PFSK-1 (cell line): ENCODE measurements around the gene CLCN7.
A peak's percentile ranks its signal among the peaks of the same experiment; 100 is the strongest.

Experiments
- FOXP2 ChIP-seq: optimal IDR thresholded peaks from 2 replicates; pipeline ENCODE3; 2011; ENCODE audit warnings: borderline replicate concordance, control low read depth, inconsistent platforms; ENCODE audit not compliant: insufficient read depth; ENCODE audit errors: extremely low read length, extremely low read depth
- POLR2AphosphoS5 ChIP-seq: IDR thresholded peaks from 2 replicates; pipeline ENCODE4 v1.6.1; 2012; ENCODE audit warnings: low read depth, mild to moderate bottlenecking, control low read depth, low read length, moderate library complexity
- REST ChIP-seq, 2 experiments: IDR thresholded peaks; 2 replicates each; pipeline versions ENCODE4 v1.6.1 to v1.8.0; 2011 to 2012; ENCODE audit warnings: low read depth in 2 of 2, low read length in 2 of 2, control low read depth in 1 of 2, inconsistent platforms in 1 of 2, mild to moderate bottlenecking in 1 of 2, moderate library complexity in 1 of 2; ENCODE audit not compliant: insufficient read depth in 1 of 2
- SIN3A ChIP-seq: IDR thresholded peaks from 2 replicates; pipeline ENCODE4 v1.6.1; 2012; ENCODE audit warnings: mild to moderate bottlenecking, low read length, moderate library complexity, borderline replicate concordance; ENCODE audit not compliant: insufficient read depth
- TAF1 ChIP-seq: IDR thresholded peaks from 2 replicates; pipeline ENCODE4 v1.6.1; 2012; ENCODE audit warnings: low read length, control low read depth, borderline replicate concordance; ENCODE audit not compliant: insufficient read depth

The CLCN7 gene

DNA sequence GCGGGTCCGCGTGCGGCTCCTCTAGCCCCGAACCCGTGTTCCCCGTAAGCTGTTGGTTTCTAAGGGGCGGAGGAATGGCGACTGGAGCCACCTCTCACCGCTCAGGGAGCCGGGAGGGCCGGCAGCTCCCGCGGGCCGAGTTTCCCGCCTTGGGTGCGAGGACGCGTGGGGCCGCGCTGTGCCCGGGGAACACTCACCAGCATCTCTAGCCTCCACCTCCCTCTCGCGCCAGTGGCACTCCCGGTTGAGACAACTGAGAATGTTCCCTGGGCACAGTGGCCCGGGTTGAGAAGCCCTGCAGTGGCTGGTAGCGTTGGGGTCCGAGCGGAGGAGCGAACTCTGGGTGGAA lies 18.9 kb upstream of the CLCN7 start:
- TF ChIP-seq REST (IDR thresholded peaks at IDR 0.05; ENCODE audit: insufficient read depth in 1 of 2, low read depth in 2 of 2, low read length in 2 of 2) (no peak), POLR2AphosphoS5 (no peak), FOXP2 (no peak), SIN3A (no peak), TAF1 (no peak)

DNA sequence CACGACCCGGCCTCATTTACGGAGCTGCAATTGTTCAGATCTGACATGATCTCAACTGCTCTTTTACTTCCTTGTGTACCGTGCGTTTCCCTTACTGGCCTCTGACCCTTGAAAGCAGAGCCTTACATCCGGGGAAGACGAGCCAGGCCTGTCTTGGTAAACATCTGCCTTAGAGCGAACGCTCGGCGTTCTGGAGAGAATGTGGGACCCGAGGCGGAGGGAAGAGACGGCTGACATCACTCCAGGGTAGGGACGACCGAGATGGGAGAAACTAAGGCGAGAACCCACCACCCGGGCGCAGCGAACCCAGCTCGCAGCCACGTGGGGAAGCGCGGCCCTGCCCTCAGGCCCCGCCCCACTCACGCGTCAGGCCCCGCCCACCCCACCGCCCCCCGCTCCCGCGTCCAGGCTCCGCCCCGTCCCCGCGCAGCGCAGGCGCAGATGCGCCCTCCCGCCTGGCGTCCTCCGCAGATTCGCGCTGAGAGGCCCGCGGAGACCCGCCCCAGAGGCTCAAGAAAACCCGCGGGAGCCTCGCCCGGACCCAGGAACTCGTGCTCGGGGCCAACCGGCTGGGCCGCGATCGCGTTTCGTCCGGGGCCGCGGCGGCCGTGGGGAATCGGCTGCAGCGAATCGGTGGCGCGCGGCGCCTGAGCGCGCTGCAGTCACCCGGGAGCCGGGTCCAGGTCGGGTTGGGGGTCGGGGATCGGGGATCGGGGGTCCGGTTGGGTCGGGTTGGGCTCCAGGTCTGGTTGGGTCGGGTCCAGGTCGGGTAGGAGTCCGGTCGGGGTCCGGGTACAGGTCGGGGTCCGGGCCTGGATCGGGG lies 18.3 kb upstream of the CLCN7 start, which contains the start of gene TELO2:
TELO2 (plus strand) TSS at position 438 of the 823 bp plus-strand sequence. CDS start 922 bp downstream, outside the sequence.
- TF ChIP-seq TAF1: peak; percentile 51
- peak; percentile 53 for TF ChIP-seq POLR2AphosphoS5
- no peak for TF ChIP-seq REST (IDR thresholded peaks at IDR 0.05; ENCODE audit: insufficient read depth in 1 of 2, low read depth in 2 of 2, low read length in 2 of 2)
- peak; percentile 26 for TF ChIP-seq FOXP2
- TF ChIP-seq SIN3A: peak; percentile 34; the same call in 1 of the 2 replicates

DNA sequence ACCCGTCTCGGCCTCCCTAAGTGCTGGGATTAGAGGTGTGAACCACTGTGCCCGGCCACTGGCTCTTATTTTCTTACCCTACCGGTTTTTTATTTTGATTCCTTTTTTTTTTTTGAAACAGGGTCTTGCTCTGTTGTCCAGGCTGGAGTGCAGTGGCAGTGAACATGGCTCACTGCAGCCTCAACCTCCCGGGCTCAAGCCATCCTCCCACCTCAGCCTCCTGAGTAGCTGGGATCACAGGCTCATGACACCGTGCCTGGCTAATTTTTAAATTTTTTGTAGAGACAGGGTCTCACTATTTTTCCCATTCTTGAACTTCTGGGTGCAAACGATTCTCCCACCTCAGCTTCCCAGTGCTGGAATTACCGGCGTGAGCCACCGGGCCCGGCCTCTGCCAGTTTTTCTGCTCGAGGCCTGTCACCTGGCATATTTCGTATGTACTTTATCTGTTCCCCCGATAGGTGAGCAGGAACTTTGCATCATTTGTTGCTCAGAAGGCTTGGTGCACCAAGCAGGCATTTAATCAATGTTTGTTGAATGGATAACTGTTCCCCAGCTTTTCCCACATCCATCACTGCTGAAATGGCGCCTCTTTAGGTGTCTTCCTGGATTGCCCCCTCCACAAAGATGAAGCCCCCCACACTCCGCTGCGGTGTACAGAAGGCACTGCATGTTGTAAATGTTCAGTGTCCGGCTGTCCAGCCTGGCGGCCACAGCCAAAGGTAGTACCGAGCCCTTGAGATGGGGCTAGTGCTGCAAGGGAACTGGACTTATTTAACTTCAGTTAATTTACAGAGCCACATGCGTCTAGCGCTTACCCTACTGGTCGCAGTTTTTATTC lies 17.5 kb upstream of the CLCN7 start:
- TF ChIP-seq POLR2AphosphoS5: no peak
- no peak for TF ChIP-seq TAF1
- TF ChIP-seq FOXP2: no peak
- TF ChIP-seq SIN3A: no peak
- TF ChIP-seq REST (IDR thresholded peaks at IDR 0.05; ENCODE audit: insufficient read depth in 1 of 2, low read depth in 2 of 2, low read length in 2 of 2): no peak

DNA sequence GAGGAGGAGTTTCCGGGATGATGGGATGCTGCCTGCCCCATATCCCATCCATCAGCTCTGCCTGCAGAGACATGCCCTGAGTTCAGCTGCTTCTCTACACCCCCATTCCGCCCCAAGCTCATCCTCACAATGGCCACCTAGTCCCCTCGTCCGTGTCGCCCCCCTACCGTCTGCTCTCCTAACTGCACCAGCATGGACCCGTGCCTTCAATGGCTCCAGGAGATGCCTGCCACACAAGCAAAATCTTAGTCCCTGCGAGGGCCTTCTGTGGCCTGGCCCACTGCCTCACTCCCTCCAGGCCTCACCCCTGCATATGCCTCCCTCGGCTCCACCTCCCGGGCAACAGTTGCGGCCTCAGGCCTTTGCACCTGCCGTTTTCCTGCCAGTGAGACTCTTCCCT lies 16.5 kb upstream of the CLCN7 start:
- TF ChIP-seq POLR2AphosphoS5: no peak
- TF ChIP-seq SIN3A: no peak
- no peak for TF ChIP-seq TAF1
- no peak for TF ChIP-seq REST (IDR thresholded peaks at IDR 0.05; ENCODE audit: insufficient read depth in 1 of 2, low read depth in 2 of 2, low read length in 2 of 2)
- TF ChIP-seq FOXP2: no peak
